HEK293T (cell line): ENCODE results near the gene RCSD1.

Experiments
- ARNT ChIP-seq: fragments of 450-650 bp; IDR thresholded peaks from 2 replicates; pipeline ENCODE4 v1.6.1; 2017; ENCODE audit warnings: mild to moderate bottlenecking
- CTBP1 ChIP-seq: fragments of 450-650 bp; IDR thresholded peaks from 2 replicates; pipeline ENCODE4 v1.6.1; 2016; ENCODE audit warnings: borderline replicate concordance
- TARDBP ChIP-seq: fragments of 450-650 bp; IDR thresholded peaks from 2 replicates; pipeline ENCODE4 v1.6.1; 2016
- ZNF384 ChIP-seq: fragments of 450-650 bp; IDR thresholded peaks from 2 replicates; pipeline ENCODE4 v1.6.1; 2016
- TF ChIP-seq, protein P1 (sequence below): fragments of 450-650 bp; IDR thresholded peaks from 2 replicates; pipeline ENCODE4 v1.6.1; 2016

DNA sequence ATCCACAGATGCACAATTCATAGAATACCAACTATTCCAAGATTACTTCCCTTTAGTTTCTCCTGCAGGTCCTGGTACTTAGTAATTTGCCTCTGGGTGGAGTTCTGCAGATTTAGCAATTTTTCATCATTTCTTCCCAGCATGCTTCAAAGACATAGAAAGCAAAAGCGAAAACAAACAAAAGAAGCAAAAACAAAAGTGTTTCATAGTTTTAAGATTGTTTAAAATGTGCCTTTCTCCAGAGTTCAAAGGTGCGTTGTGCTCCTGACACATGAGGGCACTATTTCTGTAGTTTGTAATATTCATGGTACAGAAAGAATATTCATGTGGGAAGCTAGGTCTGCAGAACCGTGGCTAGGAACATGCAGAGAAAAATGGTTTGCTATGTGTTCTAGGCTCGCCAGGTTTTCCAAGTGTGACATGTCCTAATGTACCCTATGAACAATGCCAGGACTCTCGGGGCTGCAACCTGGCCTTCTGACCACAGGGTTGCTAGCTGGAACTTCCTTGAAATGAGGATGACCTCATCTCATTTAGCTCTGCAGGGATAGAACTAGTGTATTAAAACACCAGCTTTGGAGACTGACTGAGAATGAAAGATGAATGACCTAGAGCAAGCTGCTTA lies 30.0 kb upstream of the RCSD1 start:
- TF ChIP-seq, protein P1, sequence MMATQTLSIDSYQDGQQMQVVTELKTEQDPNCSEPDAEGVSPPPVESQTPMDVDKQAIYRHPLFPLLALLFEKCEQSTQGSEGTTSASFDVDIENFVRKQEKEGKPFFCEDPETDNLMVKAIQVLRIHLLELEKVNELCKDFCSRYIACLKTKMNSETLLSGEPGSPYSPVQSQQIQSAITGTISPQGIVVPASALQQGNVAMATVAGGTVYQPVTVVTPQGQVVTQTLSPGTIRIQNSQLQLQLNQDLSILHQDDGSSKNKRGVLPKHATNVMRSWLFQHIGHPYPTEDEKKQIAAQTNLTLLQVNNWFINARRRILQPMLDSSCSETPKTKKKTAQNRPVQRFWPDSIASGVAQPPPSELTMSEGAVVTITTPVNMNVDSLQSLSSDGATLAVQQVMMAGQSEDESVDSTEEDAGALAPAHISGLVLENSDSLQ = no peak
- TF ChIP-seq ZNF384 = no peak
- no peak for TF ChIP-seq ARNT
- TF ChIP-seq CTBP1 = no peak
- no peak for TF ChIP-seq TARDBP
